ENCODE results near the gene PNPO.

PNPO gene

GRCh38 chr17:47952171-47953021 is 11.0 kb downstream of the PNPO start:
- DNase-seq, result no peak

GRCh38 chr17:47953909-47954308 is 12.5 kb downstream of the PNPO start:
- no peak for DNase-seq

GRCh38 chr17:47955497-47956461 is 14.4 kb downstream of the PNPO start:
- DNase-seq, result peak; percentile 73

- DNase-seq, result no peak
Measured at GRCh38 chr17:47956791-47957590, 15.6 kb downstream of the PNPO start.

DNA sequence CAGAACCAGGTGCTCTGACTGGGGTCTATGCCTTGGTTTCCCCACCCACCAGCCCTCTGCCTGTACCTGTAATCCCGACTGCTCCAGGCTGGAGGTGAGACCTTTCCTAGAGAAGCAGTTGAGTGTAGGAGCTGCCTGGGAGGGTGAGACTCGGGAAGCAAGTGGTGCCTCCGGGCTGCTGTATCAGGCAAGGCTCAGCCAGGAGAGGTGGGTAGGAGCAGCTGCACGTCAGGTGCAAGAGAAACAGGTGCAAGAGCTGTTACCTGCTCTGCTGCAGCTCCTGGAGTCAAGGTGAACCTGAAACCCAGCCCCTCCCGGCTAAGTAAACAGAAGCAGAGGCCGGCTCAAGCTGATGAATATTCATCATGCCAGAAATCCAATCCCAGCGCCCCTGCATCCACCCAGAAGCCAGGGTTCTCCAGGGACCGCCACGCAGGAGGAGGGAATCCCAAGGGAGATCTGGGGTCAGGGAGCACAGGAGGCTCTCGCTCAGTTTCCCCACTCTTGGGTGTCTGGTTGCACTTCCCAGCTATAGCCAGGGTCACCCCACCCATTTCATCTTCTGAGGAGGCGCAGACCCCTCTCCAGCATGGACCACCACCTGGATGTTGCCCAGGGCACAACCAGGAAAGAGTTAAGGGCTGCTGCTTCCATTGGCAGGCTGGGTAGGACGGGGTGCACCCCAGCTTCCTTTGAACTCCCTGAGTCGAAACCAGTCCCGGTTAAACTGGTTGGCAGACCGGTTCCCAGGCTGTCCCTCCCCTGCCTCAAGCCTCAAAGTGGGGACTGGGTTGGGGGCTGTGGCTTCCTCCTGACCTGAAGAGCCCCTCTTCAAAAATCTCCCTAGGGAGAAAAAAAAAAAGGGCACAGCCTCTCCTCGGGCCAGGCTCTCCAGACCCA is 16.5 kb downstream of the PNPO start, which contains the start of gene PRR15L:
Gene PRR15L (minus strand): TSS at position 293 of the 900 bp plus-strand sequence. CDS start 4,649 bp downstream, outside the sequence.
- peak; percentile 97 for DNase-seq

- peak; percentile 90 for DNase-seq
Measured at GRCh38 chr17:47959825-47960655, 18.7 kb downstream of the PNPO start.

- no peak for DNase-seq
Measured at GRCh38 chr17:47961406-47961805, 20.0 kb downstream of the PNPO start.

DNA sequence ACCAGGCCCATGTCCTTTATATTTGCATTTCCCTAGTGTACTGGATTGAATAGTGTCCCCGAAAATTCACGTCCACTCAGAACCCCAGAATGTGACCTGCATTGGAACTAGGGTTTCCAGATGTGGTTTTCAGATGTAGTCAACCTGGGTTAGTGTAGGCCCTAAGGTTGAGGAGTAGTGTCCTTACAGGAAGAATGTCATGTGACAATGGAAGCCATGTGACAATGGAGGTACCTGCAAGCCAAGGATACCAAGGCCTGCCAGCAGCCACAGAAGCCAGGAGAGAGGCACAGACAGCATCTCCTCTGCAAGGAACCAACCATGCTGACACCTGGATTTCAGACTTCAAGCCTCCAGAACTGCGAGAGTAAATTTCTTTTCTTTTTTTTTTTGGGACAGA is 21.5 kb downstream of the PNPO start:
- DNase-seq, result no peak

GRCh38 chr17:47964856-47965255 is 23.5 kb downstream of the PNPO start:
- no peak for DNase-seq

GRCh38 chr17:47966079-47966519 is 24.7 kb downstream of the PNPO start:
- no peak for DNase-seq

DNA sequence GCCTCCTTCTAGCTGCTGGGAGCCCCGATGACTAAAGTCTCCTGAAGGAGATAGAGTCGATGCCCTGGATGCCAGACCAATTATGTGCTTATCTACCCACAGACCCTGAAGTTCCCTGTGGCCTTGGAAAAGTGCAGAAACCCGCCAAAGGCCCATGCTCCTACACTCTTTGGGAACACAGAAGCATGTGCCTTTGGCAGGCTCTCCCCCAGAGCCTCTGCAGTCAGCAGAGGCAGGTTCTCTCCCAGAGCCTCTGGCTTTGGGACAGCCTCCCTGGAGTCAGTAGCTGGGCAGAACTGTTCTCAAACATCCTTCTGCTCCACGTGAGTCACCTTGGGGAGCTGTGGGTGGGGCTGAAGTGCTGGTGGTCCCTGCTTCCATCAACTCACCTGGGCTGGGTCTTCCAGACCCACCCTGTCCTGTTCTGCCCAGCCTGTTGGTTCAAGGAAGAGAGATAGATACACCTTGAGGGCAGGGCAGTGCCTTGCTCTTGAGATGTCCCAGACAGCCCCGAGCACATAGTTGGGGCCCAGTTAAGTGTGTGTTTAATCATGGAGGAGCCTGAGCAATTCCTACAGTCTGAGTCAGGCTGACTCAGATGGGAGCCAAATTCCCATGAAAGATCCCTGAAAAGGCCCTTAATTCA is 26.4 kb downstream of the PNPO start:
- no peak for DNase-seq

DNA sequence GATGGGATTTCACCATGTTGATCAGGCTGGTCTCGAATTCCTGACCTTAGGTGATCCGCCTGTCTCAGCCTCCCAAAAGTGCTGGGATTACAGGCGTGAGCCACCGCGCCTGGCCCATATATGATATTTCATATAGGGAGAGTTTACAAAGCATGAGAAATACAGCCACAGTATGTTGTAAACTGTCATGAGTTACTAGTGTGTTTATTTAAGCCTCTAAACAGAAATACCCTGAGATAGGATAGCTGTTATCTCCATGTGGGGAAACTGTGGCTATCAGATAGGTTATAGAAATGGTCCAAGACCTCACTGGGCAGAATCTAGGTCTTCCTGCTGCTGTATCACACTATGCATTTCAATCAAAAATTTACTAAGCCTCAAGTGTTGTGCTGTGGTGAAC is 27.5 kb downstream of the PNPO start:
- DNase-seq, result no peak

DNA sequence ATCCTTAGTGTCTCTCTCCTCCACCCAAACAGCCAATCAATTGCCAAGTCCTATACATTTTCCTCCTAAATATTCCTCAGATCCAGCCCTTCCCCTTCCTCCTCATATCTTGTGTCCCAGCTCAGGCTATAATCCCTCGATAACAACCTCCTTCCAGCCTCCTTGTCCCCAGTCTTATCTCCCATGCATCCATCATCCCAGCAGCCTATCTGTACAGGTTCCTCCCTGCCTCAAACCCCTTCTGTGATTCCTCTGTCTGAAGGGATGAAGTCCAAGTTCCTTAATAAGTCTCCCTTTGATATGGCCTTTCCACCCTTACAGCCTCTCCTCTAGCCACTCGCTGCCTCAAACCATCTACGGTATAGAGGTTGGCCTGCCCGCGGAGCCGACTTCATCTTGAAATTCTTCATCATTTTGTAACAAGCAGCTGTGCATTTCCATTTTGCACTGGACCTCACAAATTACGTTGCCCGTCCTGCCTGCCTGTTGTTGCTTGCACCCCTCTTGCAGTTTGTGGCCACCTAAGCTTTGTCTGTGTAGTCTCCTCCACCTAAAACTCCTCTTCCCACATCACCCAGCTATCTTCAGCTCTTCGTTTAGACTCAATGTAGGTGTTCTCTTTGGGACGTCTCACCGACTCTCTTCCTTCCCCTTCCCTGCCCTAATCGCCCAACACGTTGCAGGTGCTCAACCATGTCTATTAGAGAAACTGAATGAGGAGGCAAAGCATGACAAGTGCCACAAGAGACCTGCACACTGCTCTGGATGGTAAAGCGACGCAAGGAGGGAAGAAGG is 28.8 kb downstream of the PNPO start:
- no peak for DNase-seq

GRCh38 chr17:47970725-47971499 is 29.5 kb downstream of the PNPO start, which contains the start of gene CDK5RAP3:
Gene CDK5RAP3, plus strand, starts transcription at chr17:47971113. Its CDS starts 34 bp downstream, at chr17:47971147.
- DNase-seq, result peak; percentile 99

DNA sequence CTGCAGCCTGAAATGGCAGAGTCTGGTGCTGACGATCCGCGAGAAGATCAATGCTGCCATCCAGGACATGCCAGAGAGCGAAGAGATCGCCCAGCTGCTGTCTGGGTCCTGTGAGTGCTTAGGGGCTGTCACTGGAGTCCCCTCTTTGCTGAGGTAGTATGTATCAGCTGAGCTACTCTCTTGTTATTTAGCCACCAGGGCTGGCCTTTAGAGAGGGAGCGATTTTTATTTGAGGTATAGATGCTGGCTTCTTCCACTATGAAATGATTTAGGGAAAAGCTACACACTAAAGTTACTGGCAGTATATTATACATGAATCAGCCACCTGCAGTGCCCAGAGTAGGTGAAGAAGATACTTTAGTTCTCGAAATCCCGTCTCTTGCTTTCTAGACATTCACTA is 32.2 kb downstream of the PNPO start:
- no peak for DNase-seq

DNA sequence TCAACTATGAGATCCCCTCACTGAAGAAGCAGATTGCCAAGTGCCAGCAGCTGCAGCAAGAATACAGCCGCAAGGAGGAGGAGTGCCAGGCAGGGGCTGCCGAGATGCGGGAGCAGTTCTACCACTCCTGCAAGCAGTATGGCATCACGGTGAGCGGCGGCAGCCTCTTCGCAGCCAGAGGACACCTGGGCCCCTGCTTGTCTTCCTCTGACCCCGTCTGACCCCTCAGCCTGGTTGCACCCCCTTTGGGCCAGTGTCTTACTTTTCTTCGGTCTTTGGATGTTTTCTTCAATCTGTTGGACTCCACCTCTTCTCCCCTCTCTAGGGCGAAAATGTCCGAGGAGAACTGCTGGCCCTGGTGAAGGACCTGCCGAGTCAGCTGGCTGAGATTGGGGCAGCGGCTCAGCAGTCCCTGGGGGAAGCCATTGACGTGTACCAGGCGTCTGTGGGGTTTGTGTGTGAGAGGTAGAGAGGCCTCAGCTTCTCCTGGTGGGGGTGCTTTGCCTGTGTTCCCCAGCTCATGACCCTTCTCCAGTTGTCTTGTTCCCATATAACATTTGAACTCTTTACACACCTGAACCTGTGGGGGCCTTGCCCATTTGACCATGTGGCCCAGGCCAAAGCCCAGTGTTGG is 33.9 kb downstream of the PNPO start:
- DNase-seq, result no peak

DNA sequence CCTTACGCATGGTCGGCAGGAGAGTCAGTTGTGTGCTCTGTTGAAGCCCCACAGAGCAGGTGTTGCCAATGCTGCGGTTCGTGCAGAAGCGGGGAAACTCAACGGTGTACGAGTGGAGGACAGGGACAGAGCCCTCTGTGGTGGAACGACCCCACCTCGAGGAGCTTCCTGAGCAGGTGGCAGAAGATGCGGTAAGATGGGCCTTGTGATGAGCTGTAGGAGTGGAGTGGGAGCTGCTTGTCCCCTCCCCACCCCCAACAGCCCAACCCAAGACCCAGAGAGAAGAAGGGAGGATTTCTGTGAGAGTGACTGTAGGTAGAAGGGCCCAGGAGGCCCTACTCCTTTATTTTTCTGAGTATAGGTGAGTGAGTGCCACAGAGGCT is 34.4 kb downstream of the PNPO start:
- DNase-seq, result no peak

DNA sequence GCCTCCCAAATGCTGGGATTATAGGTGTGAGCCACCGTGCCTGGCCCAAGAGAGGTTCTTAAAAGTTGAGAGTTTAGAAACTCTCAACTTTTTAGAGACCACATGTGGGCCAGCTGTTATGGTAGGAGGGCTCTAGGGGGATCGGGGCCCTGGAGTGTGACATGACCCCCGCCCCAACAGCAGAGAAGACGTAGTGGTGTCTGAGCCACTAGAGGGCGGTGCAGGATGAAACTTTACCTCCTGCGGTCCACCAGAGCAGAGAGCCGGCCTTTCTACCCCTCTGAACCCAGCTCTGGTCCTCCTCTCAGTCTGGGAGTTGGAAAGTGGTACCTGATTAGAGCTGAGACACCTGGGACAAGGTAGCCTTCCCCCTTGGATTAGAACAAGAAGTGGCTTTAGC is 37.0 kb downstream of the PNPO start:
- DNase-seq, result peak; percentile 38

Measured in NCI-H345 (cell line).